Renal pelvis (tissue), 12 donors: Measurements from ENCODE around the gene GDF11. TPM values are rescaled to one million over a fixed set of nuclear protein-coding genes. Genes with fewer than 3 reads are reported as not detected.

Experiments
- DNase-seq: peaks from one replicate; pipeline ENCODE4 v3.0.0-alpha.2; 2013
- long read RNA-seq, 16 experiments: transcript quantifications; one replicate each; lab custom pipeline, GENCODE V29; 2026
- polyA plus RNA-seq, 3 donors: library from polyadenylated mRNA; unstranded; fragments of 120-200 nt; gene quantifications; one replicate each; pipeline ENCODE4 v1.2.1, GENCODE V29; 2013; ENCODE audit not compliant: insufficient read length in 3 of 3

Gene GDF11
- polyA plus RNA-seq = 10 to 100 TPM; 21.3 to 24.6 (median 23.9) TPM
- long read RNA-seq, donor 1, full-length matches to known transcripts = 3 of 3 reads
- long read RNA-seq, donor 1, partial matches to known transcripts = 0 of 3 reads
- long read RNA-seq, donor 1, other reads (novel, unspliced or antisense) = 0 of 3 reads
- long read RNA-seq, donor 2, full-length matches to known transcripts = 5 of 183 reads
- long read RNA-seq, donor 2, partial matches to known transcripts = 167 of 183 reads
- long read RNA-seq, donor 2, other reads (novel, unspliced or antisense) = 11 of 183 reads
- long read RNA-seq, donor 3, full-length matches to known transcripts = 7 of 7 reads
- long read RNA-seq, donor 3, partial matches to known transcripts = 0 of 7 reads
- long read RNA-seq, donor 3, other reads (novel, unspliced or antisense) = 0 of 7 reads
- long read RNA-seq, donor 4, full-length matches to known transcripts = 5 of 146 reads
- long read RNA-seq, donor 4, partial matches to known transcripts = 129 of 146 reads
- long read RNA-seq, donor 4, other reads (novel, unspliced or antisense) = 12 of 146 reads
- long read RNA-seq, donor 5, full-length matches to known transcripts = 4 of 4 reads
- long read RNA-seq, donor 5, partial matches to known transcripts = 0 of 4 reads
- long read RNA-seq, donor 5, other reads (novel, unspliced or antisense) = 0 of 4 reads
- long read RNA-seq, donor 6, full-length matches to known transcripts = 3 of 196 reads
- long read RNA-seq, donor 6, partial matches to known transcripts = 177 of 196 reads
- long read RNA-seq, donor 6, other reads (novel, unspliced or antisense) = 16 of 196 reads
- long read RNA-seq, donor 7, full-length matches to known transcripts = 6 of 160 reads
- long read RNA-seq, donor 7, partial matches to known transcripts = 141 of 160 reads
- long read RNA-seq, donor 7, other reads (novel, unspliced or antisense) = 13 of 160 reads
- long read RNA-seq, donor 8, full-length matches to known transcripts = 1 of 58 reads
- long read RNA-seq, donor 8, partial matches to known transcripts = 57 of 58 reads
- long read RNA-seq, donor 8, other reads (novel, unspliced or antisense) = 0 of 58 reads
- long read RNA-seq, donor 9, full-length matches to known transcripts = 8 of 140 reads
- long read RNA-seq, donor 9, partial matches to known transcripts = 126 of 140 reads
- long read RNA-seq, donor 9, other reads (novel, unspliced or antisense) = 6 of 140 reads
- long read RNA-seq, donor 10, full-length matches to known transcripts = 6 of 138 reads
- long read RNA-seq, donor 10, partial matches to known transcripts = 132 of 138 reads
- long read RNA-seq, donor 10, other reads (novel, unspliced or antisense) = 0 of 138 reads
- long read RNA-seq, donor 11, full-length matches to known transcripts = 2 of 89 reads
- long read RNA-seq, donor 11, partial matches to known transcripts = 87 of 89 reads
- long read RNA-seq, donor 11, other reads (novel, unspliced or antisense) = 0 of 89 reads
- long read RNA-seq, donor 12, full-length matches to known transcripts = 11 of 162 reads
- long read RNA-seq, donor 12, partial matches to known transcripts = 144 of 162 reads
- long read RNA-seq, donor 12, other reads (novel, unspliced or antisense) = 7 of 162 reads
- long read RNA-seq, donor 13, full-length matches to known transcripts = 5 of 5 reads
- long read RNA-seq, donor 13, partial matches to known transcripts = 0 of 5 reads
- long read RNA-seq, donor 13, other reads (novel, unspliced or antisense) = 0 of 5 reads
- long read RNA-seq, donor 14 = 0 reads
- long read RNA-seq, donor 15, full-length matches to known transcripts = 4 of 4 reads
- long read RNA-seq, donor 15, partial matches to known transcripts = 0 of 4 reads
- long read RNA-seq, donor 15, other reads (novel, unspliced or antisense) = 0 of 4 reads
- long read RNA-seq, donor 16, full-length matches to known transcripts = 11 of 165 reads
- long read RNA-seq, donor 16, partial matches to known transcripts = 138 of 165 reads
- long read RNA-seq, donor 16, other reads (novel, unspliced or antisense) = 16 of 165 reads

- peak; percentile 87 for DNase-seq
Observed at GRCh38 chr12:55742719-55743405, at the start of gene GDF11. Gene GDF11, plus strand, starts transcription at chr12:55743122. Its CDS starts 195 bp downstream, at chr12:55743317.

GRCh38 chr12:55693323-55694187 is 49.4 kb upstream of the GDF11 start:
- DNase-seq = no peak

- DNase-seq = no peak
Observed at GRCh38 chr12:55694188-55694515, 48.8 kb upstream of the GDF11 start.

GRCh38 chr12:55694651-55695050 is 48.3 kb upstream of the GDF11 start:
- no peak for DNase-seq

GRCh38 chr12:55695349-55695748 is 47.6 kb upstream of the GDF11 start:
- DNase-seq = no peak

- DNase-seq = no peak
Observed at GRCh38 chr12:55696141-55696540, 46.8 kb upstream of the GDF11 start.

GRCh38 chr12:55696796-55697462 is 46.0 kb upstream of the GDF11 start:
- no peak for DNase-seq

- DNase-seq = no peak
Observed at GRCh38 chr12:55697686-55698085, 45.2 kb upstream of the GDF11 start.

GRCh38 chr12:55698241-55698955 is 44.5 kb upstream of the GDF11 start:
- no peak for DNase-seq

- no peak for DNase-seq
Observed at GRCh38 chr12:55698965-55699364, 44.0 kb upstream of the GDF11 start.

- no peak for DNase-seq
Observed at GRCh38 chr12:55699471-55700055, 43.4 kb upstream of the GDF11 start.

GRCh38 chr12:55700255-55701018 is 42.5 kb upstream of the GDF11 start:
- no peak for DNase-seq

- DNase-seq = no peak
Observed at GRCh38 chr12:55702861-55703260, 40.1 kb upstream of the GDF11 start.

- DNase-seq = no peak
Observed at GRCh38 chr12:55703288-55703687, 39.6 kb upstream of the GDF11 start.

- no peak for DNase-seq
Observed at GRCh38 chr12:55703901-55704761, 38.8 kb upstream of the GDF11 start.
